Fibroblast of pulmonary artery (primary cell): ENCODE data around the gene R3HDM2.
A peak's percentile ranks its signal among the peaks of the same experiment; 100 is the strongest.
"Not testable (repeated sequence)": the region's sequence is repeated elsewhere in the genome, so short reads cannot be mapped to it uniquely, and the experiment has no call there.

Experiments
- DNase-seq: peaks from one replicate; pipeline ENCODE4 v3.0.0-alpha.2; 2010; ENCODE audit warnings: low read depth
- H3K4me3 ChIP-seq: replicated peaks from 2 replicates; pipeline ENCODE4 v1.5.1; 2011; ENCODE audit warnings: low read depth, mild to moderate bottlenecking, control low read depth, low read length, moderate library complexity
- TF ChIP-seq, protein P1 (sequence below): IDR thresholded peaks from 2 replicates; pipeline ENCODE4 v1.5.1; 2011; ENCODE audit warnings: mild to moderate bottlenecking, control low read depth, low read length, inconsistent platforms; ENCODE audit errors: missing control alignments

R3HDM2 gene

DNA sequence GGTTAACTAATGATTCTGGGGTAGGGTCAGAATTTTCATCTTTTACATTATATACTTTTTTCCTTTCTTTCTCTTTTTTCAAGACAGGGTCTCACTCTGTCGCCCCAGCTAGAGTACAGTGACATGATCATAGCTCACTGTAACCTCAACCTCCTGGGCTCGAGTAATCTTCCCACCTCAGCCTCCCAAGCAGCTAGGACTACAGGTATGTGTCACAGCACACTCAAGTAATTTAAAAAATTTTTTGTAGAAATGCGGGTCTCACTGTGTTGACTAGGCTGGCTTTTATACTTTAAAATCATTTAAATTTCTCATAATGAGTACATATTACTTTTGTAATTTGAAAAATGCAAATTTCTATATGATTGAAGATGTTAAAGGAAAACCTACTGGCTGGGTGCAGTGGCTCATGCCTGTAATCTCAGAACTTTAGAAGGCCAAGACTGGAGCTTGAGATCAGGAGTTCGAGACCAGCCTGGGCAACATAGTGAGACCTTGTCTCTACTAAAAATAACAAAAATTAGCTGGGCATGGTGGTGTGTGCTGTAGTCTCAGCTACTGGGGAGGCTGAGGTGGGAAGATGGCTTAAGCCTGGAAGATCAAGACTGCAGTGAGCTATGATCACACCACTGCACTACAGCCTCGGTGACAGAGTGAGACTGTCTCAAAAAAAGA, 25.7 kb downstream of the R3HDM2 start:
- no peak overlapping the region for H3K4me3 ChIP-seq
- TF ChIP-seq, protein P1, sequence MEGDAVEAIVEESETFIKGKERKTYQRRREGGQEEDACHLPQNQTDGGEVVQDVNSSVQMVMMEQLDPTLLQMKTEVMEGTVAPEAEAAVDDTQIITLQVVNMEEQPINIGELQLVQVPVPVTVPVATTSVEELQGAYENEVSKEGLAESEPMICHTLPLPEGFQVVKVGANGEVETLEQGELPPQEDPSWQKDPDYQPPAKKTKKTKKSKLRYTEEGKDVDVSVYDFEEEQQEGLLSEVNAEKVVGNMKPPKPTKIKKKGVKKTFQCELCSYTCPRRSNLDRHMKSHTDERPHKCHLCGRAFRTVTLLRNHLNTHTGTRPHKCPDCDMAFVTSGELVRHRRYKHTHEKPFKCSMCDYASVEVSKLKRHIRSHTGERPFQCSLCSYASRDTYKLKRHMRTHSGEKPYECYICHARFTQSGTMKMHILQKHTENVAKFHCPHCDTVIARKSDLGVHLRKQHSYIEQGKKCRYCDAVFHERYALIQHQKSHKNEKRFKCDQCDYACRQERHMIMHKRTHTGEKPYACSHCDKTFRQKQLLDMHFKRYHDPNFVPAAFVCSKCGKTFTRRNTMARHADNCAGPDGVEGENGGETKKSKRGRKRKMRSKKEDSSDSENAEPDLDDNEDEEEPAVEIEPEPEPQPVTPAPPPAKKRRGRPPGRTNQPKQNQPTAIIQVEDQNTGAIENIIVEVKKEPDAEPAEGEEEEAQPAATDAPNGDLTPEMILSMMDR: no peak
- no peak for DNase-seq

DNA sequence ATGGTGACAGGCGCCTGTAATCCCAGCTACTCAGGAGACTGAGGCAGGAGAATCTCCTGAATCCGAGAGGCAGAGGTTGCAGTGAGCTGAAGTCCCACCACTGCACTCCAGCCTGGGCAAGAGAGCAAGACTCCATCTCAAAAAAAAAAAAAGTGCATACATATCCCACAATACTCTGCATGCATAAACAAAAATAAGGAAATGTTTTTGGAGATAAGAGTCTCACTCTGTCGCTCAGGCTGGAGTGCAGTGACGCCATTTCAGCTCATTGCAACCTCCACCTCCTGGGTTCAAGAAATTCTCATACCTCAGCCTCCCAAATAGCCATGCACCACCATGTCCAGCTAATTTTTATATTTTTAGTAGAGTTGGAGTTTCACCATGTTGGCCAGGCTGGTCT, 28.7 kb downstream of the R3HDM2 start:
- not testable (repeated sequence) for H3K4me3 ChIP-seq, DNase-seq

DNA sequence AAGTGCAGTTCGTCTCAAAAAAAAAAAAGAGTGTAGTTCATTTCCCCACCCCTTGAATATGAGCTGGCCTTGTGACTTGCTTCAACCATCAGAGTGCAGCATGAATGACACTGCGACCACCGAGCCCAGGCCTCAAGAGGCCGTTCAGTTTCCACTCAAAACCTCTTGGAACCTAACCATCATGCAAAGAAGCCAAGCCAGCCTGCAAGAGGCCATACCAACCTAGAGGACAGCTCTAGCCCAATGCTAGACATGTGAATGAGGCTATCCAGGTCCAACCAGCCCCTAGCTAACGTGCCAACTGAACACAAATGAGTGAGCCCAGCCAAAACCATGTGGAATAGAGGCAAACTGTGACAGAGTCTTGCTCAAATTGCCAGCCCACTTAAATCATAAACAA, 29.7 kb downstream of the R3HDM2 start:
- no peak overlapping the region for H3K4me3 ChIP-seq
- DNase-seq: no peak
- TF ChIP-seq, protein P1: no peak

DNA sequence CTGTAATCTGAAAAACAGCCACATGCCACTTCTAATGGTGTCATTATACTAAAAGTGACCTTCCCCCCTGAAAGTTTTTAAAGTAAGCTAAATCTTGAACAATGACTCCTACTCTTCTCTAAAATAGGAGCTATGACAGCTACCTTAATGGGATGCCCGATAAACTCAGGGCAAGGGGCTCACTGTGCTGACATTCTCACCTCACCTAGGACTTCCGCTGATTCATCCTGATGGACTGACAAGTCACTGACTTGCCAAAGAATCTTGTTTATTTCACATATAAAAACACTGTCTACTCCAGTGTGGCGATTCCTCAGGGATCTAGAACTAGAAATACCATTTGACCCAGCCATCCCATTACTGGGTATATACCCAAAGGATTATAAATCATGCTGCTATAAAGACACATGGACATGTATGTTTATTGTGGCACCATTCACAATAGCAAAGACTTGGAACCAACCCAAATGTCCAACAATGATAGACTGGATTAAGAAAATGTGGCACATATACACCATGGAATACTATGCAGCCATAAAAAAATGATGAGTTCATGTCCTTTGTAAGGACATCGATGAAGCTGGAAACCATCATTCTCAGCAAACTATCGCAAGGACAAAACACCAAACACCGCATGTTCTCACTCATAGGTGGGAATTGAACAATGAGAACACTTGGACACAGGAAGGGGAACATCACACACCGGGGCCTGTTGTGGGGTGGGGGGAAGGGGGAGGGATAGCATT, 31.0 kb downstream of the R3HDM2 start:
- H3K4me3 ChIP-seq, DNase-seq: not testable (repeated sequence)

DNA sequence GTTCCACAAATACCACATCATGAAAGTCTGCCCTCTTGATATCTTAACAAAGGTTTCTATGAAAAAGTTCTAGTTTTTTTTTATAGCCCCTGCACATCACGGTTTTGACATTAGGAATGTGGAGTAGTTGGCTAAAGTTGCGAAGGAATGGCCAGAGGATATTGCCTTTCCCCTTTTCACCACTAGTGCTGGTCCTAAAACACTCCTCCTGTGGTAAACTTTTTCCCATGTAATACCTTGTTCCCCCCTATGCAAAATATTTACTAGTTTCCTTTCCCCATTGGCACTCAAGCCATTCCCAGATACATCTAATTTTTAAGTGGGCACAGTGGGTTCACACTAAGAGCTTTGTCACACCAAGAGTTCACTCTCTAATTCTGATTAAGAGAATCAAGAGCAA, 33.4 kb downstream of the R3HDM2 start:
- H3K4me3 ChIP-seq: no peak overlapping the region
- DNase-seq: no peak
- TF ChIP-seq, protein P1: no peak

DNA sequence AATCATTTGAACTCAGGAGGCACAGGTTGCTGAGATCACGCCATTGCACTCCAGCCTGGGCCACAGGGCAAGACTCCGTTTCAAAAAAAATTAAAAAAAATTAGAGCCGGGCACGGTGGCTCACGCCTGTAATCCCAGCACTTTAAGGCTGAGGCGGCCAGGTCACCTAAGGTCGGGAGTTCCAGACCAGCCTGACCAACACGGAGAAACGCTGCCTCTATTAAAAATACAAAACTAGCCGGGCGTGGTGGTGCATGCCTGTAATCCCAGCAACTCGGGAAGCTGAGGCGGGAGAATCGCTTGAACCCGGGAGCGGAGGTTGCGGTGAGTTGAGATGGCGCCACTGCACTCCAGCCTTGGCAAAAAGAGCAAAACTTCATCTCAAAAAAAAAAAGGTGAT, 35.7 kb downstream of the R3HDM2 start:
- no peak for DNase-seq
- TF ChIP-seq, protein P1: no peak

DNA sequence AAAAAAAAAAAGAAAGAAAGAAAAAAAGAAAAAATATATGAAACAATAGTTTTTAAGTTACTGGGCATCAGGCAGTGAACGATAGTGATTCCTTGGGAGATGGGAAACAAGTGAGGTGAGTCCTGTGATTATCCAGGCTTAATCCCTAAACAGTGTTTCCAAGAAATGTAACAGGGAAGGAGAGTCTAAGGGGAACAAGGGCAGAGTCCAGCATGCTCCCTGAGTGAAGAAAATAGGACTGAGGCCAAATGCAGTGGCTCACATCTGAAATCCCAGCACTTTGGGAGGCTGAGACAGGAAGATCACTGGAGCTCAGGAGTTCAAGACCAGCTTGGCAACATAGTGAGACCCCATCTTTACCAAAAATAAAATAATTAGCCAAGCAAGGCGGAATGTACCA, 40.7 kb downstream of the R3HDM2 start:
- DNase-seq: no peak
- TF ChIP-seq, protein P1: no peak
- H3K4me3 ChIP-seq: no peak overlapping the region

More for the DNA sequence above, 35.7 kb downstream of the R3HDM2 start:
- H3K4me3 ChIP-seq: no peak overlapping the region

DNA sequence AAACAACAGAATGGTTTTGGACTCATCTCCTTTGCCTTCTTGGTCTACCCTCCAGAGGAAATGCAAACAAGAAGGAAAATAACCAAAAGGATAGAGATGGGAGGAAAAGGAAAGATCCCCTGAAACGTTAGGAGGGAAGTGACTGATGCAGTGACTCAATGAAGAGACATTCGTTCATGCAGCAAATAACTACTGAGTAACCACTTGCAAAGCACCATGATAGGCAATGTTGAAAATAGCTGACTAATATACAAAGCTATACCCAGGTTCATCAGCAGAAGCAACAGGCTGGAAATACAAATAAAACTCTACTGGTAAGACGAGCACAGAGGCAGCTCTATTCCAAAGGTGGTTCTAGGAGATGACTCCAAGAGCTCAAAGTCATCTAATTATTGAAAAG, 41.8 kb downstream of the R3HDM2 start:
- no peak overlapping the region for H3K4me3 ChIP-seq
- DNase-seq: peak; percentile 81
- TF ChIP-seq, protein P1: no peak
